SH-SY5Y (cell line): ENCODE results near the gene OR4X2.

Source experiments
- GATA2 ChIP-seq: IDR thresholded peaks from 2 replicates; pipeline ENCODE4 v1.6.1; 2011; ENCODE audit warnings: mild to moderate bottlenecking, low read depth, low read length
- GATA3 ChIP-seq: IDR thresholded peaks from 2 replicates; pipeline ENCODE4 v1.6.1; 2011; ENCODE audit warnings: low read depth, mild to moderate bottlenecking, low read length, moderate library complexity

DNA sequence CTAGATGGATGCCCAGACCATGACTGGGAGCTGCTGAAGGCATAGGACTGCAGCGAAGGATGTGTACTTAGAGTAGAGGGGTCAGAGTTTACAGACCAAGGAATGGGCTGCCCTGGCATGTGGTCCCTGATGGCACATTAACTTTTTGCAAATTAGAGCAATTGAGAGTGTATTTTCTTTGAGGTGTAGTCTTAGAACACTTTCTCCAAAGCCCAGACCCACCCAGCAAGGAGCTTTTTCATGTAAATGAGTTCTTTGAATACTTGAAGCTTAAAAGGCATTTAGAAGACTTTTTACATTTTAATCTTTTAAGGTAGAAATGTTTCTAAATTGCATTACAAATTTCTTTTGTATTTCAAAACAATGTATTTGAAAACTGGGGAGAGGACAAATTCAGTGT is 27.7 kb downstream of the OR4X2 start:
- TF ChIP-seq GATA3 (no peak), GATA2 (no peak)
